PC-9 (cell line): Measurements from ENCODE around the gene KIF26B. TPM values are rescaled to one million over a fixed set of nuclear protein-coding genes. Genes with fewer than 3 reads are reported as not detected.

Source experiments
- BruUV-seq: library from RNA; stranded (reverse); fragments of 400-500 nt; replicated peaks from 2 replicates; lab custom pipeline; 2021; lab: Mats Ljungman, UMichigan
- CTCF ChIA-PET: fragments of 300-600 bp; sonication (Branson Sonifier 250); formaldehyde crosslinking; loops from one replicate; lab custom pipeline; 2022; ENCODE audit warnings: antibody characterized with exemption; lab: Charles Lee
- POLR2A ChIA-PET: fragments of 300-600 bp; sonication (Branson Sonifier 250); formaldehyde crosslinking; loops from one replicate; lab custom pipeline; 2022; ENCODE audit warnings: antibody characterized with exemption; ENCODE audit not compliant: unreplicated experiment; lab: Charles Lee
- DNase-seq, 2 experiments: peaks; one replicate each; pipeline versions ENCODE4 v3.0.0 to v3.0.0-alpha.2; 2015 to 2022; ENCODE audit warnings: mixed read lengths in 1 of 2
- H2AFZ ChIP-seq: fragments of 200-600 bp; sonication (generic); 2 replicates; pipeline ENCODE4 v1.8.1; 2017; ENCODE audit warnings: antibody characterized with exemption
- H3F3A ChIP-seq: fragments of 200-600 bp; sonication (generic); 2 replicates; pipeline ENCODE4 v1.8.1; 2017; ENCODE audit warnings: antibody characterized with exemption, mild to moderate bottlenecking, low read depth; ENCODE audit not compliant: insufficient read depth
- H3K27ac ChIP-seq: fragments of 200-600 bp; sonication (generic); 2 replicates; pipeline ENCODE4 v1.6.1; 2016; ENCODE audit warnings: mixed run types
- H3K27me3 ChIP-seq: fragments of 200-600 bp; sonication (generic); 2 replicates; pipeline ENCODE4 v1.6.1; 2016; ENCODE audit warnings: low read depth, mixed run types; ENCODE audit not compliant: insufficient read depth
- H3K36me3 ChIP-seq: fragments of 200-600 bp; sonication (generic); 2 replicates; pipeline ENCODE4 v1.6.1; 2016; ENCODE audit warnings: low read depth, mixed run types
- H3K4me1 ChIP-seq: fragments of 200-600 bp; sonication (generic); replicated peaks from 2 replicates; pipeline ENCODE4 v1.6.1; 2016; ENCODE audit warnings: mixed run types; ENCODE audit not compliant: insufficient read depth
- H3K4me2 ChIP-seq: fragments of 200-600 bp; sonication (generic); 2 replicates; pipeline ENCODE4 v1.6.1; 2017; ENCODE audit warnings: mixed run types
- H3K4me3 ChIP-seq: fragments of 200-600 bp; sonication (generic); 2 replicates; pipeline ENCODE4 v1.6.1; 2016; ENCODE audit warnings: mixed run types
- H3K79me2 ChIP-seq: fragments of 200-600 bp; sonication (generic); 2 replicates; pipeline ENCODE4 v1.6.1; 2017; ENCODE audit warnings: low read depth, mixed run types
- H3K9me2 ChIP-seq: fragments of 200-600 bp; sonication (generic); 2 replicates; pipeline ENCODE4 v1.8.1; 2017; ENCODE audit warnings: mild to moderate bottlenecking; ENCODE audit not compliant: insufficient read depth
- H3K9me3 ChIP-seq: fragments of 200-600 bp; sonication (generic); 2 replicates; pipeline ENCODE4 v1.8.1; 2016; ENCODE audit warnings: low read depth; ENCODE audit not compliant: insufficient read depth
- H4K20me1 ChIP-seq: fragments of 200-600 bp; sonication (generic); 2 replicates; pipeline ENCODE4 v1.8.1; 2017; ENCODE audit not compliant: insufficient read depth
- EZH2 ChIP-seq: fragments of 200-600 bp; sonication (generic); IDR thresholded peaks from 2 replicates; pipeline ENCODE4 v1.8.0; 2017; ENCODE audit warnings: antibody characterized with exemption, low read depth
- intact Hi-C: fragments of 100-400 bp; cut with micrococcal nuclease; formaldehyde crosslinking; loops from one replicate; pipeline ENCODE4 v1.10.0; 2022; ENCODE audit not compliant: unreplicated experiment
- total RNA-seq: library from RNA; stranded (reverse); gene quantifications from 2 replicates; pipeline ENCODE4 v1.2.3, GENCODE V29; 2021
- TF ChIP-seq, protein P1 (sequence below): fragments of 200-600 bp; sonication (generic); conservative IDR thresholded peaks from 2 replicates; pipeline ENCODE4 v1.6.1; 2017; ENCODE audit warnings: mixed run types, antibody characterized with exemption, mild to moderate bottlenecking, moderate library complexity

KIF26B gene
- total RNA-seq, 1 experiment from 2014 or later = 0.11 TPM

DNA sequence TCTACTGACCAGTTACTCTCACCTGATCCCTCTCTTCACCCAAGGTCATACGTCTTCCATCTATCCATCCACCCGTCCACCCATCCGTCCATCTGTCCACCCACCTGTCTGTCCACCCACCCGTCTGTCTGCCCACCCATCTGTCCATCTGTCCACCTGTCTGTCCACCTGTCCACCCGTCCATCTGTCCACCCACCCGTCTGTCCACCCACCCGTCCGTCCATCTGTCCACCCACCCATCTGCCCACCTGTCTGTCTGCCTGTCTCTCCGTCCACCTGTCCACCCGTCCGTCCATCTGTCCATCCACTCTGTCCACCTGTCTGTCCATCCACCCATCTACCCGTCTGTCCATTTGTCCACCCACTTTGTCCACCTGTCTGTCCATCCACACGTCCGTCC lies 11.8 kb upstream of the KIF26B start:
- Histone ChIP-seq H3F3A (no peaks in the 10 kb centered on the region), H2AFZ (no peak overlapping the region), H3K9me2 (no peaks in the 10 kb centered on the region), H3K4me2 (no peak overlapping the region), H3K27me3 (peaks cover 92% of the 10 kb centered on the region), H4K20me1 (no peaks in the 10 kb centered on the region), H3K9me3 (0 out of 2 replicates have a peak, but pooled peaks cover 5% of the 10 kb centered on the region), H3K4me3 (no peak overlapping the region), H3K4me1 (no peaks in the 10 kb centered on the region), H3K27ac (no peak overlapping the region), H3K36me3 (no peaks in the 10 kb centered on the region), H3K79me2 (no peaks in the 10 kb centered on the region)
- CTCF ChIA-PET = no interaction called here
- no TSS peak for BruUV-seq
- intact Hi-C loops = no loop called here
- TF ChIP-seq EZH2 = no peak
- TF ChIP-seq, protein P1, sequence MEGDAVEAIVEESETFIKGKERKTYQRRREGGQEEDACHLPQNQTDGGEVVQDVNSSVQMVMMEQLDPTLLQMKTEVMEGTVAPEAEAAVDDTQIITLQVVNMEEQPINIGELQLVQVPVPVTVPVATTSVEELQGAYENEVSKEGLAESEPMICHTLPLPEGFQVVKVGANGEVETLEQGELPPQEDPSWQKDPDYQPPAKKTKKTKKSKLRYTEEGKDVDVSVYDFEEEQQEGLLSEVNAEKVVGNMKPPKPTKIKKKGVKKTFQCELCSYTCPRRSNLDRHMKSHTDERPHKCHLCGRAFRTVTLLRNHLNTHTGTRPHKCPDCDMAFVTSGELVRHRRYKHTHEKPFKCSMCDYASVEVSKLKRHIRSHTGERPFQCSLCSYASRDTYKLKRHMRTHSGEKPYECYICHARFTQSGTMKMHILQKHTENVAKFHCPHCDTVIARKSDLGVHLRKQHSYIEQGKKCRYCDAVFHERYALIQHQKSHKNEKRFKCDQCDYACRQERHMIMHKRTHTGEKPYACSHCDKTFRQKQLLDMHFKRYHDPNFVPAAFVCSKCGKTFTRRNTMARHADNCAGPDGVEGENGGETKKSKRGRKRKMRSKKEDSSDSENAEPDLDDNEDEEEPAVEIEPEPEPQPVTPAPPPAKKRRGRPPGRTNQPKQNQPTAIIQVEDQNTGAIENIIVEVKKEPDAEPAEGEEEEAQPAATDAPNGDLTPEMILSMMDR = no peak
- DNase-seq = no peak
- POLR2A ChIA-PET = no interaction called here

DNA sequence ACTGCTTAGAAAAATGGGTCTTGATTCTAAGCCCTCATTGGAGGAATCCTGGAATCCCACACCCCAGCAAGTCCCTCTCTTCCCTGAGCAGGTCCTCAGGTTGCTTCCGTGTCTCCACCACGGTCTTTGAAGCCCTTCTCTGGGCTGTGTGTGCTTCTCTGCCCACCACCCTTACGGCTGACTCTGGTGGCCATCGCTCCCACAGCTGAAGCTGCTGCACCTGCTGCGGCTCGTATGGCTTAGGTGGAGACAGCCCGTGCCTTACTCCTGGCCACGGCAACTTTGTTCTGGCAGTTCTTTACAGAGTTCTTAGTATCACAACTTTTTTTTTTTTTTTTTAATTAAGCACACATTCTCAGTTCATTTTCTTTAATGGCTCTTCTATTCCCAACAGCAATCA lies 10.9 kb upstream of the KIF26B start:
- Histone ChIP-seq H2AFZ (no peak overlapping the region), H3K4me1 (no peaks in the 10 kb centered on the region), H3K9me2 (no peaks in the 10 kb centered on the region), H3K27me3 (peaks cover 92% of the 10 kb centered on the region), H3K9me3 (no peaks in the 10 kb centered on the region), H3K4me3 (no peak overlapping the region), H3K79me2 (no peaks in the 10 kb centered on the region), H4K20me1 (0 out of 2 replicates have a peak, but pooled peaks cover 3% of the 10 kb centered on the region), H3K27ac (no peak overlapping the region), H3K36me3 (no peaks in the 10 kb centered on the region), H3K4me2 (no peak overlapping the region), H3F3A (no peaks in the 10 kb centered on the region)
- no TSS peak for BruUV-seq
- DNase-seq = no peak
- ChIA-PET POLR2A (no interaction called here), CTCF (no interaction called here)
- intact Hi-C loops = no loop called here
- no peak for TF ChIP-seq EZH2
- TF ChIP-seq, protein P1 = no peak

DNA sequence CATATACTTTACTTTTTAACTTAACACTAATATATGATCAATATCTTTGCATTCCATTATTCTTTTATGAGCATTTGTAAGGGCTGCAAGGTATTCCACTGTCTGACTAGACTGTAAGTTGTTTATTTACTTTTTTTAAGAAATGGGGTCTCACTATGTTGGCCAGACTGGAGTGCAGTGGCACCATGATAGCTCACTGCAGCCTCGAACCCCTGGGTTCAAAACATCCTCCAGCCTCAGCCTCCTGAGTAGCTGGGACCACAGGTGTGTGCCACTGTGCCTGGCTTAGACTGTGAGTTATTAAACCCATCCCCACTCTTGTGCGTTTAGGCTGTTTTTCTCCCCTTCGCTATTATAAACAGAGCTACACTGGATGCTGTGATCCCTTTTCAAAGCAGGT lies 6.7 kb upstream of the KIF26B start:
- H3K27ac ChIP-seq = no peak overlapping the region
- intact Hi-C loops = no loop called here
- 0 out of 2 replicates have a peak, but pooled peaks cover under 1% of the 10 kb centered on the region for H3K4me1 ChIP-seq
- ChIA-PET POLR2A (no interaction called here), CTCF (no interaction called here)
- H3K4me3 ChIP-seq = no peak overlapping the region
- H3K79me2 ChIP-seq = no peaks in the 10 kb centered on the region
- no peak overlapping the region for H2AFZ ChIP-seq
- no peaks in the 10 kb centered on the region for H3K9me2 ChIP-seq
- no peaks in the 10 kb centered on the region for H3K9me3 ChIP-seq
- DNase-seq = no peak
- no TSS peak for BruUV-seq
- H3F3A ChIP-seq = no peaks in the 10 kb centered on the region
- peaks cover 95% of the 10 kb centered on the region for H3K27me3 ChIP-seq
- no peaks in the 10 kb centered on the region for H3K36me3 ChIP-seq
- TF ChIP-seq EZH2 = no peak
- TF ChIP-seq, protein P1 = no peak
- no peak overlapping the region for H3K4me2 ChIP-seq
- 0 out of 2 replicates have a peak, but pooled peaks cover 3% of the 10 kb centered on the region for H4K20me1 ChIP-seq
